ENCODE data around the gene SLC25A6. TPM values are rescaled to one million over a fixed set of nuclear protein-coding genes. Genes with fewer than 3 reads are reported as not detected.

SLC25A6 gene
- total RNA-seq, 1 donor from 2014 or later = 442 TPM

GRCh38 chrX:1424147-1424851 lies 32.4 kb upstream of the SLC25A6 start:
- no peaks in the 10 kb centered on the region for H3K4me1 ChIP-seq
- TF ChIP-seq, protein P1, sequence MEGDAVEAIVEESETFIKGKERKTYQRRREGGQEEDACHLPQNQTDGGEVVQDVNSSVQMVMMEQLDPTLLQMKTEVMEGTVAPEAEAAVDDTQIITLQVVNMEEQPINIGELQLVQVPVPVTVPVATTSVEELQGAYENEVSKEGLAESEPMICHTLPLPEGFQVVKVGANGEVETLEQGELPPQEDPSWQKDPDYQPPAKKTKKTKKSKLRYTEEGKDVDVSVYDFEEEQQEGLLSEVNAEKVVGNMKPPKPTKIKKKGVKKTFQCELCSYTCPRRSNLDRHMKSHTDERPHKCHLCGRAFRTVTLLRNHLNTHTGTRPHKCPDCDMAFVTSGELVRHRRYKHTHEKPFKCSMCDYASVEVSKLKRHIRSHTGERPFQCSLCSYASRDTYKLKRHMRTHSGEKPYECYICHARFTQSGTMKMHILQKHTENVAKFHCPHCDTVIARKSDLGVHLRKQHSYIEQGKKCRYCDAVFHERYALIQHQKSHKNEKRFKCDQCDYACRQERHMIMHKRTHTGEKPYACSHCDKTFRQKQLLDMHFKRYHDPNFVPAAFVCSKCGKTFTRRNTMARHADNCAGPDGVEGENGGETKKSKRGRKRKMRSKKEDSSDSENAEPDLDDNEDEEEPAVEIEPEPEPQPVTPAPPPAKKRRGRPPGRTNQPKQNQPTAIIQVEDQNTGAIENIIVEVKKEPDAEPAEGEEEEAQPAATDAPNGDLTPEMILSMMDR (IDR thresholded peaks at IDR 0.05) = no peak
- no peak for TF ChIP-seq POLR2A (IDR thresholded peaks at IDR 0.05)
- no peak for TF ChIP-seq POLR2AphosphoS5 (IDR thresholded peaks at IDR 0.05; ENCODE audit: insufficient read depth in 1 of 2, low read depth in 1 of 2)
- no peak overlapping the region for H3K27ac ChIP-seq
- no peak for DNase-seq (ENCODE audit: extremely low spot score in 2 of 2)
- no peaks in the 10 kb centered on the region for H3K9me3 ChIP-seq
- H3K36me3 ChIP-seq = peaks cover 2 to 53% of the 10 kb centered on the region in 2 donors
- H3K4me3 ChIP-seq = no peak overlapping the region
- intact Hi-C loops (cut with DNase I) = loop anchor here (10.0 kb wide), 1 partner anchor 1089 kb away; no protein-coding TSS in a partner anchor
- no peaks in the 10 kb centered on the region for H3K27me3 ChIP-seq

DNA sequence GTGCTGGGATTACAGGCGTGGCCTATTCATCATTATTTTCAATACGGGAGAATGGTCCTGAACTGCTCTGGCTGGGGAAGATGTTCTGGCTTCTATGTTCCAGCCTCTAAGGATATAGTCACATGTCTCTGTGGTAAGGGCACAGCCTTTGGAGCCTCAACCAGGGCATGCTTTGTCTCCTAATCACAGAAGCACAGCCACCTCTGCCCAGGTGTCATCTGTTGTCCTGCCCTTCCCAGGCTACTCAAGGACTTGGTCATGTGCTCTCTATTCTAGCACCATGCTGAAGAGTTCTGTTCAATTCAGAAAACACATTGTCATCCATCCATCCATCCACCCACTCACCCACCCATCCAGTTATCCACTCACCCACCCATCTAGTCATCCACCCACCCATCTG lies 31.3 kb upstream of the SLC25A6 start:
- H3K27me3 ChIP-seq = no peaks in the 10 kb centered on the region
- H3K27ac ChIP-seq = no peak overlapping the region
- H3K36me3 ChIP-seq = peaks cover 2 to 64% of the 10 kb centered on the region in 2 donors
- no peaks in the 10 kb centered on the region for H3K4me1 ChIP-seq
- intact Hi-C loops (cut with DNase I) = loop anchor here (10.0 kb wide), 1 partner anchor 1088 kb away; no protein-coding TSS in a partner anchor
- H3K9me3 ChIP-seq = no peaks in the 10 kb centered on the region
- H3K4me3 ChIP-seq = no peak overlapping the region
- TF ChIP-seq POLR2A (IDR thresholded peaks at IDR 0.05) (no peak), POLR2AphosphoS5 (IDR thresholded peaks at IDR 0.05; ENCODE audit: insufficient read depth in 1 of 2, low read depth in 1 of 2) (no peak)
- TF ChIP-seq, protein P1 (IDR thresholded peaks at IDR 0.05) = no peak
- no peak for DNase-seq (ENCODE audit: extremely low spot score in 2 of 2)

DNA sequence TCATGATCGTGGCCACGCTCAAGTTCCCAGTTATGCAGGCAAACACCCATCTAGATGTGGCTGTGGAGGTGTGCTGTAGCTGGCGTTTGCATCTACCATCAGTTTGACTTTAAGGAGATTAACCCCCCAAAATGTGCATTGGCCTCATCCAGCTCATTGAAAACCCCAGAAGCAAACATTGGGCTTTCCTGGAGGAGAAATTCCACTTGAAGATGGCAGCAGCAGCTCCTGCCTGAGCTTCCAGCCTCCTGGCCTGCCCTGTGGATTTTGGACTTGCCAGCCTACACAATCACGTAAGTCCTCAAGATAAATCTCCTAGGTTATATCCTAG lies 30.2 kb upstream of the SLC25A6 start:
- no peak for DNase-seq (ENCODE audit: extremely low spot score in 2 of 2)

DNA sequence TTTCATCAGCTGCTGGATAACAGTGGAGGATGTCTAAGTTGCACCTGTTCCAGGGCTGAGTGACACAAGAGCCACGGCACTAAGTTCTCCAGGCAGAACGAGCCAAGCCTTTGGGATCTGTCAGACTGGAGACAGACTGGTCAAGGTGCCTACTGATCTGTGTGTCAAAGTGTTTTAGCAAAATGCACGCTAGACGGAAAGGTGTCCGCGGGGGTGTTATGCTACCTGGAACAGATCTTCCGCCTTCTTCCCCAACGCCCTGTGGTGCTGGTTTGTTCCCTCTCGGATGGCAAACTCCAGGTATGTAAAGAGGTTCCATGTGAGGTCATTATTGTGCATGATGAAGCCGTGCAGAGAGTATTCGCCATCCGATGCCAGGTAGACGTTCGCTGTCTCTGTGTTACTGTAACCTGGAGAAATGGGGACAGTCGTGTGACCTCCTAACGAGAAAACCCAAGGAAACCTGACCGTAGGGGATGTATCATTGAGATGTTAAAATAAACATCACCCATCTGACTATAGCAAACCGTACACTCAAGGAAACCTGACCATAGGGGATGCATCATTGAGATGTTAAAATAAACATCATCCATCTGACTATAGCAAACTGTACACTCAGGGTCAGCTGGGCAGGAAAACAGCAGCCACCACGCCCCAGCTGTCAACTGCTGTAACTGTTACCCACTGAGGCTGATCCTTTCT lies 29.7 kb upstream of the SLC25A6 start:
- no peak for TF ChIP-seq POLR2A (IDR thresholded peaks at IDR 0.05)
- TF ChIP-seq POLR2AphosphoS5 (IDR thresholded peaks at IDR 0.05; ENCODE audit: insufficient read depth in 1 of 2, low read depth in 1 of 2) = no peak
- TF ChIP-seq, protein P1 (IDR thresholded peaks at IDR 0.05) = no peak
- intact Hi-C loops (cut with DNase I) = loop anchor here (10.0 kb wide), 1 partner anchor 1087 kb away; no protein-coding TSS in a partner anchor
- no peaks in the 10 kb centered on the region for H3K27me3 ChIP-seq

More for the DNA sequence above, 30.2 kb upstream of the SLC25A6 start:
- intact Hi-C loops (cut with DNase I) = loop anchor here (10.0 kb wide), 1 partner anchor 1087 kb away; no protein-coding TSS in a partner anchor
- Histone ChIP-seq H3K27ac (no peak overlapping the region), H3K9me3 (no peaks in the 10 kb centered on the region), H3K4me3 (no peak overlapping the region), H3K36me3 (peaks cover 2 to 63% of the 10 kb centered on the region in 2 donors), H3K4me1 (no peaks in the 10 kb centered on the region), H3K27me3 (no peaks in the 10 kb centered on the region)
- TF ChIP-seq POLR2A (IDR thresholded peaks at IDR 0.05) = no peak
- TF ChIP-seq, protein P1 (IDR thresholded peaks at IDR 0.05) = no peak
- TF ChIP-seq POLR2AphosphoS5 (IDR thresholded peaks at IDR 0.05; ENCODE audit: insufficient read depth in 1 of 2, low read depth in 1 of 2) = no peak

More for the DNA sequence above, 29.7 kb upstream of the SLC25A6 start:
- no peak for DNase-seq (ENCODE audit: extremely low spot score in 2 of 2)
- Histone ChIP-seq H3K4me1 (no peaks in the 10 kb centered on the region), H3K4me3 (no peak overlapping the region), H3K27ac (no peak overlapping the region), H3K36me3 (peaks cover 2 to 67% of the 10 kb centered on the region in 2 donors), H3K9me3 (no peaks in the 10 kb centered on the region)
